ENCODE results near the gene SYT7.

The SYT7 gene

DNA sequence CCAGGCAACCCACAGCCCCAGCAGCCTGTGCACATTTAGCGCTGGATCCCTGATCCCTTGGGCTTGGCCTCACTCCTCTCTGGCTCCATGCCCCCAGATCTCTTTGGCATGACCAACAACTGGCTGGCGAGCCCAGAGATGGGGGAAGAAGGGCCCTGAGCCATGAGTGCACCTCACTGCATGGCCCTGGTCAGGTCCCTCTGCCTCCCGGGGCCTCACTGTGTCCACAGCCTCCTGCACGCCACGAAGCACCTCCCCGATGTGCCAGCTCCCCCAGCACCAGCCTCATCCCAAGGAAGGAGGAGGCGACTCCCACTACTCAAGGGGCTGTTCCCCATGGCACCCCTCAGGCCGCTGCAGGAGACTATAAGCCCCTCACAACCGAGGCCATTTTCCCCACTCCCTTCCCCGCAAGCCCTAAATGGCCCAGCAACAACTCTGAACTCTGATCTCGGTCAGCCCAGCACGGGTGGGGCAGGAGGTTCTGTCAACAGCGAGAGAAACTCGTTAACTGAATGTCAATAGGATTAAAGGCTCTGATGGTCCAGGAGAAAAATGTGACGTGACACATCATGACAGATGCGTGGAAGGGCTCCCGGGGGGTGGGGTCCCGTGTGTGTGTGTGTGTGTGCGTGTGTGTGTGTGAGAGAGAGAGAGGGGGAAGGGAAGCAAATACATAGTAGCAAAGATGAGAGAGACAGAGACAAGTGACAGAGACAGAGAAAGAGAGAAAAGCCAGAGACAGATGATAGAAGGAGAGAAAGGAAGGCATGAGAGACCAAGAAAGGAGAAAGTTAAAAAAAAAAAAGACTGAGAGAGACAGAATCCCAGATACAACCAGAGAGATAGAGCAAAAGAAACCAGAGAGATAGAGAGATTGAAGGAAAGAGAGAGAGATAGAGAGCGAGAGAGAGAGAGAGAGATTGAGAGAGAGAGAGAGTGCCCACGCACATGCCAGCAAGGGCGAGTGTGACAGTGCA is 28.4 kb upstream of the SYT7 start:
- no peak for DNase-seq

DNA sequence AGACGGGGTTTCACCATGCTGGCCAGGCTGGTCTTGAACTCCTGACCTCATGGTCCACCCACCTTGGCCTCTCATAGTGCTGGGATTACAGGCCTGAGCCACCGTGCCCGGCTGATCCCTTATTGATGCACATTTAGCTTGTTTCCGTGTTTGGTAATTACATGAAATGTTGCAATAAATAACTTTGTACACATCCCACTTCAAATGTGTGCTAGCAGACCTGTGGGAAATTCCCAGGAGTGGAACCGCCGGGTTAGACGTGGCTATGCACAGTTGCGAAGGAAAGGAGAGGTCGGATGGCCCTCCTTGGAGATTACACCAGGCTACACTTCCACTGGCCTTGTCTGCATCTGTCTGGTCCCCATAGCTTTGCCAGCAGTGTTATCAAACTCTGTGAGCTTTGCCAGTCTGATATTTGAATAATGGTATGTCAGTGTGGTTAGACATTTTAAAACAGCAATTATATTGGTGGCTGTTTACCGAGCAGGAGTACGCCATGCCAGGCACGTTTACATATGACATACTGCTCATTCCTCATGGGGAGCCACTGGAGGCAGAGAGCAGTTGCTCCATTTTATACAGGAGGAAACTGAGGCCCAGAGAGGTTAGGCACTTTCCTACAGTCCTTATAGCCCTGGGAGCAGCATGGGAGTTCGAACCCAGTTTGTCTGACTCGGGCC is 27.2 kb upstream of the SYT7 start:
- DNase-seq = no peak

DNA sequence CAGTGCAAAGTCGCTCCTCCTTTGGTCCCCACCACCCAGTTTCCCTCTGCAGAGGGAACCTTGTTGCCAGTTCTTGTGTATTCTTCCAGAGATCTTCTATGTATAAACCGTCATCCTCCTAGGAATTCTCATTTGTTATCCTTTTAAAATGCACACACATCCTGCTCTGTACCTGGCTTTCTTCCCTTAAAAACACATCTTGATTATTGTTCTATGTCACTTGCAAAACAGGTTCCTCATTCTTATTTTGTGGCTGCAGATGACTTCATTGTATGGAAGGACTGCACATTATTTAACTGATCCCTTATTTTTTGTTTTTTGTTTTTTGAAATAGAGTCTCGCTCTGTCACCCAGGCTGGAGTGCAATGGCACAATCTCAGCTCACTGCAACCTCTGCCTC is 26.6 kb upstream of the SYT7 start:
- no peak for DNase-seq

DNA sequence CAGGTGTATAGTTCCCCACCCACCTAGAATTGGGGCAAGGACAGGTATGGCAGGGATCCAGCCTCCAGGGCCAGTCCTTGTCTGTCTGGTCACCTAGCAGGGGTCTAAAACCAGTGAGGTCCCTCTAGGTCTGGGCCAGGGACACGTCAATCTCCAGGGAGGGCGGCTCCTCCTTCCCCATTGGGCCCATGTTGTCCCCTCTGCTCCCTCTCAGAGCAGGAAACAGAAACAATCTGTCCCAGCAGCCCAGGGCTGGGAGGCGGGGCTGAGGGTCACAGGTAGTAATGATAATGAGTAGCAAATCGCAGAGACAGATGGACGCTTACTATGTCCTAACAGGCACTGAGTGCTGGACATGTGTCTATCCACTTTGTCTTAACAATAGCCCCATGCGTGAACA is 22.8 kb upstream of the SYT7 start:
- DNase-seq = no peak

DNA sequence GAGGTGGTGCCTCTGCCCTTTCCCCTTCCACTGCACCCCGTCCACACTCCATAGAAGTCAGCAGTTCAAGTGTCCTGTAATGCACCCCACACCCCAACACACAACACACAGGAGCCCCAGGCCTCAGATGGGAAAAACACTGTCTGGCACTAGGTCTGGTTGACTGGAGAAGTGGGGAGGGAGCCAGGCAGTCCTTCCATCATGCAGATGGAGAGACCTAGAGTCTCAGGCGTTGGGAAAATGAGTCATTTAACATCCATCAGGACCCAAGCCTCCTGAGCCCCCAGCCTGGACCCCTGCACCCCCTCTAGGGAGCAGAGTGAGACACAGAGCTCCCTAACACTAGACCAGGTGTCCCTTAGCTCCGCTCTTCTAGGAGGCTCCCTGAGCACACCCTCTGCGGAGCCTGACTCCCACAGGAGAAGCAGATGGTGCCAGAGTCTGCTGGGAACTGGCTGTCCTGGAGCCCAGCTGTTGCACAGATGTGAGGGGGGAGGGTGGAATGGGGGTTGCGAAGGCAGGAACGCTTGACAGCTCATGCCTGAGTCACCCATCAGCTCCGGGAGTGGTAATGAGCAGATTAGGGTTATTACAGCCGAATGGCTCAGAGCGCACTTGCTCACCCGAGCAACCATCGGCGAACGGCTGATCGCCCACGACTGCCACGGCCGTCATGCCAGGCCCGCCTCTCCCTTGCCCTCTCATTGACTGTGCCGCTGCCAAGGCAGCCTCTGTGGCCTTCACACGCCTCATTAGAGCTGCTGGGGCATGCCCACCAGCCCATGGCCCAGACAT is 22.1 kb upstream of the SYT7 start:
- DNase-seq = peak; percentile 95

DNA sequence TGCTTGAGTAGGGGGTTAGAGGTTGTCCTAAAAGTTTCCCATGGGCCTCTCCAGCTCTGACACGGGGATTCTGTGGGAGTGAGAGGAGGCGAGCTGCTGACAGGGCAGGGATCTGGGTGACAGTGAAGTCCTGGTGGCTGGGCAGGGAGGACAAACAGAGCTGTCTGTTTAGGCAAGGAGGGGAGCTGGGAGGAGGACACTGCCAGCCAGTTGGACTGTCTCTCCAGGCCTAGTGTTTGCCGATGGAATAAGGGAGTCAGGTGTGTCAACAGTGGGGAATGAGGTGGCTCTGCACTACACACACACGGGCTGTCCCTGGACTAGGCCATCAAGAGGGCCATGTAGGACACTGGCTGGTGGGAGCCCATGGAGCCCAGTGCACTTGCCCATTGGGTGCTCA is 20.6 kb upstream of the SYT7 start:
- no peak for DNase-seq

DNA sequence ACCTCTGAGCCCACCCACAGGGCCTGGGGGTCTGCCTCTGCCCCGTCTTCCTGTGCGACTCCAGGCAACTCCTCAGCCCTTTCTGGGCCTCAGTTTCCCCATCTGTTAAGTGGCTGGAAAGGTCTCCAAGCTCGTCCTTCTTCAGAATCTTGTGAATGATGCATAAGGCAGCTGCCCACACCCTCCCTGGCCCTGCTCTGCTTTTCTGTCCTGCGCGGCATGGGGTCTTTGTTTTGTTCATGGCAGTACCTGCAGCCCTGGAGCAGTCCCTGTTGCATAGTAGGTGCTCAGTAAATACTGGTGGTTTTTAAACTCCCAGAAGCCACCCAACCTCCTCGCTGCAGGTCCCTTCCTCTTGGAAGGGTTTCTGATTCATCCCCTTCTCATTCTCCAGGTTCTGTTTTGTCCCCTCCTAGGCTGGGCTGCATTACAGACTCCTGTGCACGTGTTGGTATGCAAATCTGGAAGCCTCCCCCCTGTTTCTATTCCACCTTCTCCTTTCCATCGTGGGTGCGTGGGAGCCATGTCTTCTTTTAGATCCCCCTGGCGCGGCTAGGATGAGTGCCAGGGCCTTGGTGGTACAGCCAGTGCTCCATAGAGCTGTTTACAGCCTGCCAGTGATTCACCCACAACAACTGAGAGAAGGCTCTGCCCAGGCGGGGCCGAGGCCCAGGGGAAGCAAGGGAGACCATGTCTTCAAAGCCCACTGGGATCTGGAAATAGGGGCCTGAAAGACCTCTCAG is 19.3 kb upstream of the SYT7 start:
- DNase-seq = no peak

DNA sequence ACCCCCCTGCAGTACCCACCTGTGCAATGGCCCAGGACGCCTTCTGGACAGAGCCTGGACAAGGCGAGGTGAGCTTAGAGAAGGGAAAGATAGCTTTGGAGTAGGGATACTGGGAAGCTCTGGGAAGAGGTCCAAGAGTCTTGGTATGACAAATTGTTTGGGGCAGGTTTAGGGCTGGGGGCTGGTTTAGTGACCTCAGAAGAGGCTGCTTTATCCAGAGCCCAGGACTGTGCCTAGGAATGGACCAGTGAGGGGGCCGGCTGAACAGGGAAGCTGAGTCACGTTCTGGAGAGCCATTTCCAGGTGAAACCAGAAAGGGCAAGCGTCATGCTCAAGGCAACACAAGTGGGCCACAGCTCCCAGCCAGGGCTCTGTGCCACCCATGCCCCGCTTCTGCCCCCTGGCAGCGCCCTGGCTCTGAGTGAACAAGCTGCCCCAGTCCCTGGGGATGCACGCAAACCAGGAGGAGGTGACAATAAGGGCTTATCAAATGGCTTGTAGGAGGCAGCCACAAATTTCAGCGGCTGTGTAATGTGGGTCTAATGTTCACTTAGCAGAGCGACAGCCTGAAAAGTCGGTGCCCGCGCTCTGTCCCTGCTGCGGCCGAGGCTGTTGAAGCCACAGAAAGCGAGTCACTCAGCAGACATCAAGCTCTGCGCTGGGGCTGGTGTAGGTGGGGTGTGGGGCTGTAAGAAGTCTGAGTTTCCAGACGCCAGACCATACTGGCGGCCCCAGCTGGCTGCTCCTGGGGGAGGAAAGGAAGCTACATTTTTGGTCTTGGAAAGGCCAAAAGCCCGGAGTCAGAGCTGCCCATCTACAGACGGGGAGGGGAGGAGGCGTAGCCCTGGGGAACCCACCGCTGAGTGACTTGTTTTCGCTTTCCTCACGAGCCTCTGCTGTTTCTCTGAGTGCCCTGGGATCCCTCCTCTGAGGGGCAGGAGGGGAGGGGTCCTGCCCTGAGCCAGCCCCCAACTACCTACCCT is 18.3 kb upstream of the SYT7 start:
- DNase-seq = peak; percentile 59

DNA sequence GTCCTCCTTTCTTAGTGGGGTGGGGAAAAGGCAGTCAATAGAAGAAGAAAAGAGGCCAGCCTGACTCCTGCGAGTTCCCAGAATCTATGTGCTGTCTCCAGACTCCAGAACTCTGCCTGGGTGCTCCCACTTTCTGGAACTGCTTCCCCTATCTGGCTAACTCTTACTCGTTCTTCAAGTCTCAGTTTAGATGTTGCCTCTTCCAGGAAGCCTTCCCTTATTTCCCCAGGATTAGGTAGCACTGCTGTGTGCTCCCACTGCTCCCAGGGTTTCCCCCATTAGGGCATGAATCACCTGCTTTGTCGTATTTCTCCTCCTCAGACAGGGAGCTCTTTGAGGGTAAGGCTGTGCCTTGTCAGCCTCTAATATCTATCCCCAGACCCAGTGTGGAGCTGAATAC is 17.5 kb upstream of the SYT7 start:
- no peak for DNase-seq

DNA sequence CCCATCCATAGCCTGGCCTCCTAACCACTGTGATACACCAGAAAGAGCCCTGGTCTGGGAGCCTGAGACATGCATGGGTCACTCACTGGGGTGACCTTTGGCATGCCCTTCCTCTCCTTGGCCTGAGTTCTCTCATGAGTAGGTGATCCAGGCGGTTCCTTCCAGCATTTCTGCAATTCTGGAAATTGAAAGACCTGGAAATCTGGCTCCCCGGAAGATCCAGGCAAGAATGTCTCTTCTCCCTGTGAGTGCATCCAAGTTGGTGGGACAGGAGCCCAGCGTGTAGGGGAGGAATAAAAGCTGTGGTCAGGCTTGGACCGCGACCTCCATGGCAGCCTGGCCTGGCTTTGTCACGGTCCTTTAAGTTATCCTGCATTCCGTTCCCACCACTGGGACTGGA is 16.1 kb upstream of the SYT7 start:
- DNase-seq = no peak

DNA sequence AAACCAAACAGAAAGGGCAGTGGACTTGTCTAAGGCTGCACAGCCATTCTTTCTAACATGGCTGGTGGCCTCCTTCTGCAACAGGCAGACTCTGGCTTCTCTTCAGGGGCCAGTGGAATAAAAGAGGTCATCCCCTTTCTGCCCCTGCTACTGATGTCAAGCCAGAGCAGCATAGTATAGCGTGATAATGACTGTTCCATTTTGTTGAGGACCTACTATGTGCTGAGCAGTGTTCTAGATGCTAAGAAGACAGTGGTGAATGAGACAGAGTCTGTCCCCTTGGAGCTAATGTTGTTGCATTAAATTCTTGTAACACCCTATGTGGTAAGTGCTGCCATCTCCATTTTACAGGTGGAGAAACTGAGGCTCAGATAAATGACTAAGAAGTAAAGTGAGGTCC is 15.7 kb upstream of the SYT7 start:
- no peak for DNase-seq

DNA sequence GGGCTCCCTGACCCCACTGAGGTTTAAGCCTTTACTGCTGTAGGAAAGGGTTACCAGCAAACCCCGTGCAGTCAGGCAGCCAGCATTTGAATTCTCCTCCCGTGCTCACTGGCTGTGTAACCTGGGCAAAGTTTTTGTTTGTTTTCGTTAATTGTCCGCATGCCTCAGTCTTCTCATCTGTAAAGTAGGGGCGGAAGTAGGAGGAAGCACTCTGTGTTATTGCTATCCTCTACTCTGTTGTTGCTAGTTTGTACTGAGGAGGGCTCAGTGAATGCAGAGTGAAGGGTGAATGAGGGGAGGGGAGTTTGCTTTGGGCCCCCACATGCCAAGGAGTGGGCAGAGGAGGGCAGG is 14.0 kb upstream of the SYT7 start:
- DNase-seq = no peak

DNA sequence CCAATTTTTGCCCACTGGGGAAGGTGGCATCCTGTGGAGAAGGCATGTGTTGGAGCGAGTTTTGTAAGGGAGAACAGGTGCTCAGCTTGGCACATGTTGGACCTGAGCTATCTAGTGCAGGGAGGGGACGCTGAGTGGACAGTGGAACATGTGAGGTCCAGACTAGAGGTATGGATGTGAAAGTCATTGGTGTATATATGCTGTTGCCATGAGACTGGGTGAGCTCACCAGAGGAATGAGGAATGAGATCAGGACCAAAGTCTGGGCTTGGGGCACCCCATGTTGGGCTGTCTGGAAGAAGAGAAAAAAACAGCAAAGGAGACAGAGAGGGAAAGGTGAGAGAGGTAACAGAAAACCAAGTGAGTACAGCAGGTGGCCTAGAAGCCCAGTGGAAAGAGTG is 12.3 kb upstream of the SYT7 start:
- no peak for DNase-seq

DNA sequence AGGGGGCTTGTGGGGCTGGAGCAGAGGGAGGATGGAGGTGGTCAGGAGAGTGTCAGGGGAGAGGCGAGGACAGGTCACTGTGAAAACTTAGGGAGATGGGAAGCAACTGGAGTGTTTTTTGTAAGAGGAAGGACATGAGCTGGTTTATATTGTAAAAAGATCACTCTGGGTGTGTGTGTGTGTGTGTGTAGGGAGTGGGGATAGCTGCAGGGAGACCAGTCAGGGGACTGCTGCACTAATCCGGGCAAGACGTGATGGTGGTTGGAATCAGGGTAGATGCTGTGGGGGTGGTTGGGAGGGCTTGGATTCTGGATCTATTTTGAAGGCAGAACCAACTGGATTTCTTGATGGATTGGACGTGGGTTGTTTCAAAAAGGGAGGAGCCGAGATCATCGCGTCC is 11.3 kb upstream of the SYT7 start:
- DNase-seq = no peak

DNA sequence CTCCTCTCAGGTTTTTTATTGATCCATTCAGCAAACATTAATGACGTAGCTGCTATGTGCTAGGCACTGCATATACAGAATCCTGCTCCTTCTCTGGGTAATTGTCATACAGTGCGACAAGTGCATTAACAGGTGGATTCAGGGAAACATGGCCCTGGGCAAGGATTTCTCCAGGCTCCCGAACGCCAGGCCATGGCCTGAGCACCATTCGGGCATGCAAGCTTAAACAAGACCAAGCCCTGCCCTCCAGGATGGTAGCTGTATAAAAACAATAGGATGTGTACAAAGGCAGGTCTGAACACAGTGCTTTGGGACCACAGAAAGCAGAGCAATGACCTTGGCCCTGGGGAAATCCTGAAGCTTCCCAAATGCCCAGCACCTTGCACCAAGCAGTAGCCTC is 9.1 kb upstream of the SYT7 start:
- DNase-seq = no peak

DNA sequence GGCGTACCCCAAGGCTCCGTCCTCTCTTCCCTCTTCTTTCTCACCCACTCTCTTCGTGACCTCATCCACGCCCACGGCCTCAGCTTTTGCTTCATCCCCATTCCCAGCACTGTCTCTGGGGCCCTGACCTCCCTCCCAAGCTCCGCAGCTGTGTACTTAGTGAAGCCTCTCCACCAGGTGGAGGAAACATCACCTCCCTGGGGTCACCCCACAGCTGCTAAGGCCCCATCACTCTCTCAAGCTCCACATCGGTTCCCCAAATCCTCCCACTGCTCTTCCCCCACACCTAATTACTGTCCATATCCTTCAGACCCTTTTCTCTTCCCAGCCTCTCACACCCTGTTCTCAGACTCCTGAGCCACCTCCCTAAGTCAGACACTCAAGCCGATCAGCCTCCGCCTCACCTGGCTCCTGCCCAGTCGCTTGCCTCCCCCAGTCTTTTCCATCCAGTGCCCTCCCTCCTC is 7.9 kb upstream of the SYT7 start:
- no peak for DNase-seq

DNA sequence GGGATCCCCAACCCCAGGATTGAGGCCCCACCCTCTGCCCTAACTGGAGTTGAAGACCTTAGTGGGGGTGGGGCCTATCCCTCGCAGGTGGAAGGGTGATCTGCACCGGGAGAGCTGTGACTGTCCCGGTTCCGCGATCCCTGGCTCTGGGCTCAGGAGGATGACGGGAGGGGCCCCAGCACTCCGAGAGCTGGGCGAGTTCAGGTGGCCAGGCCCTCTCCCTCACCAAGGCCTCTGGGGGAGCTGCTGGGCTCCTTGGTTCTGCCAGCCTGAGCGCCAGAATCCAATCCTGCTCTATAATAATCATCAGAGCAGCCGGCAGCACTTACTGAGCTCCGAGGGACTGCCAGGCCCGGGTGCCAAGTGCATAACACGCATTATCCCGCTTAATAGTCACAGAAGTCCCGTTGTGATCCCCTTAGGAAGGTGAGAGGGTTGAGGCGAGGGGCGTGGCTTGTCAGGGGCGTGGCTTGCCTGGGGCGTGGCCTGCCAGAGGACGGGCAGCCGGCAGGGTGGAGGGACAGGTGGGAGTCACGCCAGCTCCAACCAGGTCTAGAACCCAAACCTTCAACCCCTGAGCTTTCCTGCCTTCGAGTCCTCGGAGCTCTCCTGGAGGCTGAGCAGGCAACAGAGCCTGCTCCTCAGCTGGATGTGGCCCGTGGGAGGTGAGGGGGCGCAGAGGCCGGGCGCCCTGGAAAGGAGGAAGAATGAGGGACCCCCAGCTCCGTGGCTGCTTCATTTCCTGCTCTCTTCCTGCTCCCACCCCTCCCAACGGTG is 7.3 kb upstream of the SYT7 start:
- no peak for DNase-seq

DNA sequence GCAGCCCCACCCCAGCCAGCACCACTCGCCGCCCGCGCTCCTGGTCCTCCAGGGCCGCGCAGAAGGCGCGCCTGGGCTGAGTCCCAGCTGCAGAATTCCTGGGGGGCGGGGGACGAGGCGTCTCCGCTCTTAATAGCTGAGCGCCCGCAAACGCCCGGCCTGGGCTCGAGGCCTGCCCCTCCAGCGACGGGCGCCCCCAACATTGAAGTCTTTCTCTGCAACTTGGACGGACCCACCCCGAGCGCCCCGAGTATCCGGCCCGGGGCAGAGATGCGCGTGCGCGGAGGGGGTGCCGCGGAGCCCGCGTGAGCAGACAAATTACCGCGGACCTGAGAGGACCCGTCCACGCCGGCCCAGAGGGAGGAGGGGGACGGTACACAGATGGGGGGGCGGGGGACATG is 6.7 kb upstream of the SYT7 start:
- DNase-seq = peak; percentile 18

DNA sequence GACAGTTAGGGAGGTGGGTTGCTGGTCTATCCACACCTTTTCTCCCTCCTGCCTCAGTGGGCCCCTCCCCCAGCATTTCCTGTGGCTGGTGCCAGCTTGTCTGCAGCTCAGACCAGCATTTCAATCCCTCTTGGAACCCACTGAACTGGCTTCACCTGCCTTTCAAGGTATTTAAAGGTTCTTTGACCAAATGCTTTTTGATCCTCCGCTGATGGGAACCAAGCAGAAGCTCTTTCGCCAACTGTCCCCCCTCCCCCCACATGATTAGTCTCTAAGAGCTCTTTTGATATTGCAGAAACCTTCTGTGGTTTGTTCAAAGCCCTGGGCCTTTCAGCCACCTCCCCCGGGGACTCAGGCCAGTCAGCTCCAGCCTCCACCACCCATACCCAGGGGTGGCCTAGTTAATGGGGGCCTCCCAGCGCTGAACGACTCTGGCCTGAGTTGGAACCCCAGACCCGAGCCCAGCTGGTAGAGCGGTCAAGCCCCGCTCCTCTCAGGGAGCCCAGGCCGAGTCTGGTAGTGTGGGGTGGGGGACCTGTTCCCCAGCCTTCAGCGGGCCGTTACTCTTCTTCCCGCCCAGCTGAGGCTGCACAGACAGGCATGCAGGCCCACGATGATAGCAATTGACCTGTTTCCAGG is 6.0 kb upstream of the SYT7 start:
- no peak for DNase-seq

DNA sequence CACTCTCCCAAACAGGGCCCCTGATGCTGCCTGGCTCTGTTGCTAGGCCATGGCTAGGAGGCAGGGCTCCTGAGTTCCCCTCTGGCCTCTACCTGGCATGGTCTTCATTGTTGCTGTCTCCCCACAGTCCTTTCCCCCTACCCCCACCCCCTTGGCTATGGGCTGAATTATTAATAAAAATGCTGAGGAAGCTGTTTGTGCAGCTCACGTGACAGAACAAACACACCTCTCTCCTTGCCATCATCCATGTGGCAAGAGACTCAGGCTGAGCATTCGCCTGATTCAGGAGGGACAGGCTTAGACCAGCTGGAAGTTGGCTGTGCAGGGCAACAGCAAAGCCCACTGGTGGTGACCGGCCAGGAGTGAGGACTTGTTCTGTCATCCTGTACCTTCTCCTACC is 4.2 kb upstream of the SYT7 start:
- DNase-seq = no peak

Measured in fibroblast of skin of right quadriceps (primary cell).